GM23338 (cell line): ENCODE measurements around the gene MAP3K4. TPM values are rescaled to one million over a fixed set of nuclear protein-coding genes. Genes with fewer than 3 reads are reported as not detected.

Experiments
- ATAC-seq: fragments of 200-7000 bp; cut with Tn5 transposase; 3 replicates; pipeline ENCODE4 v1.9.1; 2020
- DNase-seq: peaks from one replicate; pipeline ENCODE4 v3.0.0-alpha.2; 2015; ENCODE audit warnings: low spot score
- H2AFZ ChIP-seq: fragments of 200-600 bp; sonication (generic); 2 replicates; pipeline ENCODE4 v1.8.0; 2016; ENCODE audit warnings: antibody characterized with exemption, mild to moderate bottlenecking, moderate library complexity
- H3F3A ChIP-seq: fragments of 200-600 bp; sonication (generic); replicated peaks from 2 replicates; pipeline ENCODE4 v1.8.0; 2017; ENCODE audit warnings: antibody characterized with exemption, mixed run types, low read depth
- H3K27ac ChIP-seq: fragments of 200-600 bp; sonication (generic); 2 replicates; pipeline ENCODE4 v1.6.1; 2016; ENCODE audit warnings: low read depth
- H3K27me3 ChIP-seq: fragments of 200-600 bp; sonication (generic); 2 replicates; pipeline ENCODE4 v1.8.0; 2016; ENCODE audit warnings: mild to moderate bottlenecking, mixed run types, moderate library complexity; ENCODE audit not compliant: insufficient read depth
- H3K36me3 ChIP-seq: fragments of 200-600 bp; sonication (generic); 2 replicates; pipeline ENCODE4 v1.8.0; 2016; ENCODE audit warnings: mild to moderate bottlenecking; ENCODE audit not compliant: insufficient read depth
- H3K4me1 ChIP-seq: fragments of 200-600 bp; sonication (generic); 2 replicates; pipeline ENCODE4 v1.8.0; 2016; ENCODE audit warnings: mild to moderate bottlenecking, moderate library complexity; ENCODE audit not compliant: insufficient read depth
- H3K4me2 ChIP-seq: fragments of 200-600 bp; sonication (generic); 2 replicates; pipeline ENCODE4 v1.7.1; 2017; ENCODE audit warnings: mixed run types
- H3K4me3 ChIP-seq: fragments of 200-600 bp; sonication (generic); 2 replicates; pipeline ENCODE4 v1.6.1; 2016; ENCODE audit warnings: mixed run types
- H3K79me2 ChIP-seq: fragments of 200-600 bp; sonication (generic); replicated peaks from 2 replicates; pipeline ENCODE4 v1.8.0; 2017; ENCODE audit warnings: mild to moderate bottlenecking; ENCODE audit not compliant: insufficient read depth
- H3K9me2 ChIP-seq: fragments of 200-600 bp; sonication (generic); 2 replicates; pipeline ENCODE4 v1.8.0; 2017; ENCODE audit not compliant: insufficient read depth
- H4K20me1 ChIP-seq: fragments of 200-600 bp; sonication (generic); replicated peaks from 2 replicates; pipeline ENCODE4 v1.8.0; 2017; ENCODE audit warnings: mild to moderate bottlenecking; ENCODE audit not compliant: insufficient read depth
- H3K27ac Mint-ChIP-seq: 2 replicates; pipeline ENCODE4 v1.8.0; 2020; ENCODE audit warnings: inconsistent platforms, mild to moderate bottlenecking, moderate library complexity, mixed read lengths
- H3K27me3 Mint-ChIP-seq: 3 replicates; pipeline ENCODE4 v1.8.0; 2022; ENCODE audit warnings: low read depth, mild to moderate bottlenecking, moderate library complexity, mixed read lengths, inconsistent platforms; ENCODE audit not compliant: insufficient read depth, poor library complexity
- H3K36me3 Mint-ChIP-seq: 3 replicates; pipeline ENCODE4 v1.8.0; 2021; ENCODE audit warnings: low read depth, mild to moderate bottlenecking, inconsistent platforms, moderate library complexity, mixed read lengths
- H3K4me1 Mint-ChIP-seq: 3 replicates; pipeline ENCODE4 v1.8.0; 2020; ENCODE audit warnings: mild to moderate bottlenecking, inconsistent platforms, mixed read lengths
- H3K4me3 Mint-ChIP-seq: 3 replicates; pipeline ENCODE4 v1.8.0; 2021; ENCODE audit warnings: moderate library complexity, mild to moderate bottlenecking, inconsistent platforms, mixed read lengths
- H3K9me3 Mint-ChIP-seq: 3 replicates; pipeline ENCODE4 v1.8.0; 2020; ENCODE audit warnings: moderate library complexity, mild to moderate bottlenecking, inconsistent platforms, mixed read lengths
- CTCF ChIP-seq, 2 experiments: fragments of 200-600 bp in 1 of 2; sonication (generic) in 1 of 2; conservative IDR thresholded peaks; 2 replicates each; pipeline versions ENCODE4 v1.5.1 to v1.6.1; 2016 to 2017; ENCODE audit warnings: antibody characterized with exemption in 2 of 2, low read depth in 2 of 2, mild to moderate bottlenecking in 2 of 2, moderate library complexity in 1 of 2
- EZH2 ChIP-seq: fragments of 200-600 bp; sonication (generic); IDR thresholded peaks from one replicate; pipeline ENCODE4 v1.8.0; 2017; ENCODE audit warnings: antibody characterized with exemption, mild to moderate bottlenecking, low read depth; ENCODE audit not compliant: unreplicated experiment
- JUNB ChIP-seq: IDR thresholded peaks from one replicate; pipeline ENCODE4 v1.6.1; 2016; ENCODE audit warnings: antibody characterized with exemption; ENCODE audit not compliant: unreplicated experiment
- POLR2AphosphoS5 ChIP-seq: IDR thresholded peaks from 2 replicates; pipeline ENCODE4 v1.6.1; 2016; ENCODE audit warnings: antibody characterized with exemption, low read depth
- ZNF114 ChIP-seq: fragments of 250-450 bp; sonication (Bioruptor Pico); IDR thresholded peaks from 2 replicates; pipeline ENCODE4 v1.5.0; 2020; ENCODE audit warnings: mild to moderate bottlenecking, moderate library complexity
- ZNF331 ChIP-seq: fragments of 250-450 bp; sonication (Bioruptor Pico); IDR thresholded peaks from 2 replicates; pipeline ENCODE4 v1.5.0; 2020; ENCODE audit warnings: low read depth, mild to moderate bottlenecking, moderate library complexity
- polyA plus RNA-seq: library from polyadenylated mRNA; unstranded; fragments of >200 nt; fragmentation: Nextera tagmentation; extraction: Ambion mirVana; gene quantifications from 2 replicates; pipeline ENCODE4 v1.2.1, GENCODE V29; 2016
- total RNA-seq: library from RNA; depleted of rRNA; stranded (reverse); fragments of >200 nt; shearing (Covaris generic); gene quantifications from 2 replicates; pipeline ENCODE4 v1.2.3, GENCODE V29; 2014
- TF ChIP-seq, protein P1 (sequence below): fragments of 250-450 bp; sonication (Bioruptor Pico); IDR thresholded peaks from 2 replicates; pipeline ENCODE4 v1.5.0; 2020; ENCODE audit warnings: mild to moderate bottlenecking, moderate library complexity

The MAP3K4 gene
- total and polyA plus RNA-seq, 2 experiments from 2014 or later = 44.4 to 48.8 TPM

DNA sequence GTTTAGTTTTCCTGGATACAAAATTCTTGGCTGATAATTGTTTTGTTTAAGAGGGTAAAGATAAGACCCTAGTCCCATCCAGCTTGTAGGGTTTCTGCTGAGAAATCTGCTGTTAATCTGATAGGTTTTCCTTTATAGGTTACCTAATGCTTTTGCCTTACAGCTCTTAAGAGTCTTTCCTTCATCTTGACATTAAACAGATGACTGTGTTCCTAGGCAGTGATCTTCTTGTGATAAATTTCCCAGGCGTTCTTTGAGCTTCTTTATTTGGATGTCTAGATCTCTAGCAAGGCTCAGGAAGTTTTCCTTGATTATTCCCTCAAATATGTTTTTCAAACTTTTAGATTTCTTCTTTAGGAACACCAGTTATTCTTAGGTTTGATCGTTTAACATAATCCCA, 134.0 kb downstream of the MAP3K4 start:
- Histone ChIP-seq H3K4me1 (no peaks in the 10 kb centered on the region; the same call in 1 of the 2 replicates), H3K4me2 (no peak overlapping the region), H3K9me2 (no peaks in the 10 kb centered on the region), H2AFZ (no peak overlapping the region), H3K27ac (no peak overlapping the region), H3F3A (no peaks in the 10 kb centered on the region), H3K79me2 (peaks cover 11% of the 10 kb centered on the region), H4K20me1 (no peaks in the 10 kb centered on the region; the same call in 1 of the 2 replicates), H3K4me3 (no peak overlapping the region), H3K27me3 (no peaks in the 10 kb centered on the region), H3K36me3 (peaks cover 9% of the 10 kb centered on the region; the same call in 1 of the 2 replicates)
- peaks cover 84% of the 10 kb centered on the region for H3K9me3 Mint-ChIP-seq
- ATAC-seq = no peak
- no peak for DNase-seq
- no peaks in the 10 kb centered on the region for H3K4me1 Mint-ChIP-seq
- no peak overlapping the region for H3K4me3 Mint-ChIP-seq
- no peak overlapping the region for H3K27ac Mint-ChIP-seq
- peaks cover 16% of the 10 kb centered on the region for H3K27me3 Mint-ChIP-seq
- TF ChIP-seq CTCF (conservative IDR thresholded peaks at IDR 0.05; ENCODE audit: low read depth in 2 of 2) (no peak), EZH2 (no peak), POLR2AphosphoS5 (no peak), JUNB (no peak), ZNF331 (CRISPR knock-in tag) (no peak)
- H3K36me3 Mint-ChIP-seq = peaks cover 99% of the 10 kb centered on the region

DNA sequence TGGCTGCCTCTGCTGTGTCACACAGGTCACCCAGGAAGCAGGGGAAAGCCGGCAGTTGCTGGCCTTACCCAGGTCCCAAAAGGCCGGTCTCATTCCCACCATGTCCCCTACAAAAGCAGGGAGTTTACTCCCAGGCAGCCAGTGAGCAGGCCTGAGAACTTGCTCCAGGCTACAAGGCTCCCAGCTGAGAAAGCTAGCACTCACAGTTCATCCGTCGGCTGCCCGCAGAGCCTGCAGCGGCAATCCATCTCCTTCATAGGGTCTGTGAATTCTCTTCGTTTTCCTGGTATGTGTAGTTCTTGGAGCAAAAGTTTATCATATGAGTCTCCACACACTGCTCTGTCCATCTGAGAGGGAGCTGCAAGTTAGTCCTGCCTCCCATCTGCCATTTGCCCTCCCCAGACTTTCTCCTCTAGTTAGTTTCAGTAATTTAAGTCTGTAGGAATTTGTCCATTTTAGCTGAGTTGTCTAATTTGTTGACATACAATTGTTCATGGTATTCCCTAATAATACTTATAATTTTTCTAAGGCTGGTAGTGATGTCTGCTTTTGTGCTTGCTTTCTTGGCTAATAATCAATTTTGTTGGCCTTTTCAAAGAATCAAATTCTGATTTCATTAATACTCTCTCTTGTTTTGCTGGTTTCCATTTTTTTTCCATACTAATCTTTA, 135.6 kb downstream of the MAP3K4 start:
- H3K79me2 ChIP-seq = peaks cover 11% of the 10 kb centered on the region
- no peaks in the 10 kb centered on the region for H3K9me2 ChIP-seq
- no peak overlapping the region for H3K4me2 ChIP-seq
- H3K27me3 ChIP-seq = no peaks in the 10 kb centered on the region
- Mint-ChIP-seq H3K4me1 (no peaks in the 10 kb centered on the region), H3K27ac (no peak overlapping the region), H3K36me3 (peaks cover 89% of the 10 kb centered on the region), H3K9me3 (peaks cover 73% of the 10 kb centered on the region), H3K4me3 (no peak overlapping the region), H3K27me3 (peaks cover 17% of the 10 kb centered on the region)
- no peak for ATAC-seq
- no peak overlapping the region for H3K4me3 ChIP-seq
- no peak for DNase-seq
- no peak overlapping the region for H2AFZ ChIP-seq
- H3K27ac ChIP-seq = no peak overlapping the region
- H3K36me3 ChIP-seq = peaks cover 9% of the 10 kb centered on the region; the same call in 1 of the 2 replicates
- TF ChIP-seq JUNB = no peak
- no peak for TF ChIP-seq ZNF114 (CRISPR knock-in tag)
- TF ChIP-seq ZNF331 (CRISPR knock-in tag) = no peak
- TF ChIP-seq, protein P1, sequence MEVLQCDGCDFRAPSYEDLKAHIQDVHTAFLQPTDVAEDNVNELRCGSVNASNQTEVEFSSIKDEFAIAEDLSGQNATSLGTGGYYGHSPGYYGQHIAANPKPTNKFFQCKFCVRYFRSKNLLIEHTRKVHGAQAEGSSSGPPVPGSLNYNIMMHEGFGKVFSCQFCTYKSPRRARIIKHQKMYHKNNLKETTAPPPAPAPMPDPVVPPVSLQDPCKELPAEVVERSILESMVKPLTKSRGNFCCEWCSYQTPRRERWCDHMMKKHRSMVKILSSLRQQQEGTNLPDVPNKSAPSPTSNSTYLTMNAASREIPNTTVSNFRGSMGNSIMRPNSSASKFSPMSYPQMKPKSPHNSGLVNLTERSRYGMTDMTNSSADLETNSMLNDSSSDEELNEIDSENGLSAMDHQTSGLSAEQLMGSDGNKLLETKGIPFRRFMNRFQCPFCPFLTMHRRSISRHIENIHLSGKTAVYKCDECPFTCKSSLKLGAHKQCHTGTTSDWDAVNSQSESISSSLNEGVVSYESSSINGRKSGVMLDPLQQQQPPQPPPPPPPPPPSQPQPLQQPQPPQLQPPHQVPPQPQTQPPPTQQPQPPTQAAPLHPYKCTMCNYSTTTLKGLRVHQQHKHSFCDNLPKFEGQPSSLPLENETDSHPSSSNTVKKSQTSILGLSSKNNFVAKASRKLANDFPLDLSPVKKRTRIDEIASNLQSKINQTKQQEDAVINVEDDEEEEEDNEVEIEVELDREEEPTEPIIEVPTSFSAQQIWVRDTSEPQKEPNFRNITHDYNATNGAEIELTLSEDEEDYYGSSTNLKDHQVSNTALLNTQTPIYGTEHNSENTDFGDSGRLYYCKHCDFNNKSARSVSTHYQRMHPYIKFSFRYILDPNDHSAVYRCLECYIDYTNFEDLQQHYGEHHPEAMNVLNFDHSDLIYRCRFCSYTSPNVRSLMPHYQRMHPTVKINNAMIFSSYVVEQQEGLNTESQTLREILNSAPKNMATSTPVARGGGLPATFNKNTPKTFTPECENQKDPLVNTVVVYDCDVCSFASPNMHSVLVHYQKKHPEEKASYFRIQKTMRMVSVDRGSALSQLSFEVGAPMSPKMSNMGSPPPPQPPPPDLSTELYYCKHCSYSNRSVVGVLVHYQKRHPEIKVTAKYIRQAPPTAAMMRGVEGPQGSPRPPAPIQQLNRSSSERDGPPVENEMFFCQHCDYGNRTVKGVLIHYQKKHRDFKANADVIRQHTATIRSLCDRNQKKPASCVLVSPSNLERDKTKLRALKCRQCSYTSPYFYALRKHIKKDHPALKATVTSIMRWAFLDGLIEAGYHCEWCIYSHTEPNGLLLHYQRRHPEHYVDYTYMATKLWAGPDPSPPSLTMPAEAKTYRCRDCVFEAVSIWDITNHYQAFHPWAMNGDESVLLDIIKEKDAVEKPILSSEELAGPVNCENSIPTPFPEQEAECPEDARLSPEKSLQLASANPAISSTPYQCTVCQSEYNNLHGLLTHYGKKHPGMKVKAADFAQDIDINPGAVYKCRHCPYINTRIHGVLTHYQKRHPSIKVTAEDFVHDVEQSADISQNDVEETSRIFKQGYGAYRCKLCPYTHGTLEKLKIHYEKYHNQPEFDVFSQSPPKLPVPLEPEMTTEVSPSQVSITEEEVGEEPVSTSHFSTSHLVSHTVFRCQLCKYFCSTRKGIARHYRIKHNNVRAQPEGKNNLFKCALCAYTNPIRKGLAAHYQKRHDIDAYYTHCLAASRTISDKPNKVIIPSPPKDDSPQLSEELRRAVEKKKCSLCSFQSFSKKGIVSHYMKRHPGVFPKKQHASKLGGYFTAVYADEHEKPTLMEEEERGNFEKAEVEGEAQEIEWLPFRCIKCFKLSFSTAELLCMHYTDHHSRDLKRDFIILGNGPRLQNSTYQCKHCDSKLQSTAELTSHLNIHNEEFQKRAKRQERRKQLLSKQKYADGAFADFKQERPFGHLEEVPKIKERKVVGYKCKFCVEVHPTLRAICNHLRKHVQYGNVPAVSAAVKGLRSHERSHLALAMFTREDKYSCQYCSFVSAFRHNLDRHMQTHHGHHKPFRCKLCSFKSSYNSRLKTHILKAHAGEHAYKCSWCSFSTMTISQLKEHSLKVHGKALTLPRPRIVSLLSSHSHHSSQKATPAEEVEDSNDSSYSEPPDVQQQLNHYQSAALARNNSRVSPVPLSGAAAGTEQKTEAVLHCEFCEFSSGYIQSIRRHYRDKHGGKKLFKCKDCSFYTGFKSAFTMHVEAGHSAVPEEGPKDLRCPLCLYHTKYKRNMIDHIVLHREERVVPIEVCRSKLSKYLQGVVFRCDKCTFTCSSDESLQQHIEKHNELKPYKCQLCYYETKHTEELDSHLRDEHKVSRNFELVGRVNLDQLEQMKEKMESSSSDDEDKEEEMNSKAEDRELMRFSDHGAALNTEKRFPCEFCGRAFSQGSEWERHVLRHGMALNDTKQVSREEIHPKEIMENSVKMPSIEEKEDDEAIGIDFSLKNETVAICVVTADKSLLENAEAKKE = no peak
- no peaks in the 10 kb centered on the region for H3F3A ChIP-seq
- no peaks in the 10 kb centered on the region; the same call in 1 of the 2 replicates for H4K20me1 ChIP-seq
- H3K4me1 ChIP-seq = no peaks in the 10 kb centered on the region; the same call in 1 of the 2 replicates
